HCT116 (cell line): ENCODE data around the gene PIGM. TPM values are rescaled to one million over a fixed set of nuclear protein-coding genes. Genes with fewer than 3 reads are reported as not detected.
A peak's percentile ranks its signal among the peaks of the same experiment; 100 is the strongest.

Source experiments
- ATAC-seq: fragments of 200-7000 bp; cut with Tn5 transposase; 2 replicates; pipeline ENCODE4 v1.9.1; 2020; ENCODE audit warnings: mild to moderate bottlenecking, moderate library complexity
- BruUV-seq: library from RNA; stranded (reverse); fragments of 400-500 nt; replicated peaks from 2 replicates; lab custom pipeline; 2021; lab: Mats Ljungman, UMichigan
- CTCF ChIA-PET: fragments of 300-600 bp; sonication (Branson Sonifier 250); formaldehyde crosslinking; loops from one replicate; lab custom pipeline; 2021; ENCODE audit warnings: antibody characterized with exemption; lab: Charles Lee
- POLR2A ChIA-PET: fragments of 300-600, 350-600 bp; sonication (Branson Sonifier 250); formaldehyde crosslinking; loops from one replicate; lab custom pipeline; 2021; ENCODE audit warnings: antibody characterized with exemption; lab: Charles Lee
- RAD21 ChIA-PET, 2 experiments: fragments of 300-600 bp; sonication (Branson Sonifier 250); formaldehyde crosslinking; loops; one replicate each; lab custom pipeline; 2023; ENCODE audit warnings: low total read pairs in 2 of 2; ENCODE audit not compliant: uncharacterized antibody in 2 of 2, unreplicated experiment in 2 of 2, low non-redundant PET in 1 of 2; lab: Charles Lee
- DNase-seq: peaks from one replicate; pipeline ENCODE4 v3.0.0-alpha.2; 2010; ENCODE audit warnings: low read depth, low spot score
- H2AFZ ChIP-seq: fragments of 200-600 bp; shearing (Covaris generic), sonication (generic); 2 replicates; pipeline ENCODE4 v1.6.1; 2017; ENCODE audit warnings: low read depth, mixed run types, mixed read lengths, antibody characterized with exemption, low read length; ENCODE audit not compliant: poor library complexity, severe bottlenecking
- H3K27ac ChIP-seq: 2 replicates; pipeline ENCODE4 v1.5.1; 2012; ENCODE audit warnings: low read depth, low read length
- H3K27me3 ChIP-seq: fragments of 200-600 bp; sonication (generic); 2 replicates; pipeline ENCODE4 v1.6.1; 2016; ENCODE audit warnings: mixed run types, low read length, mixed read lengths; ENCODE audit not compliant: insufficient read depth
- H3K36me3 ChIP-seq, 2 experiments: fragments of 200-500 bp in 1 of 2; fragments of 200-600 bp in 1 of 2; sonication (Bioruptor generic) in 1 of 2; sonication (generic) in 1 of 2; 2 replicates each; pipeline versions ENCODE4 v1.5.1 to v1.6.1; 2014 to 2016; ENCODE audit warnings: low read length in 2 of 2, inconsistent platforms in 1 of 2, mixed read lengths in 1 of 2, mixed run types in 1 of 2; ENCODE audit not compliant: insufficient read depth in 2 of 2, control insufficient read depth in 1 of 2
- H3K4me1 ChIP-seq, 2 experiments: fragments of 200-600 bp in 1 of 2; sonication (generic) in 1 of 2; 2 replicates each; pipeline versions ENCODE4 v1.5.1 to v1.6.1; 2012 to 2017; ENCODE audit warnings: low read length in 2 of 2, inconsistent platforms in 1 of 2, mild to moderate bottlenecking in 1 of 2, mixed read lengths in 1 of 2, mixed run types in 1 of 2, moderate library complexity in 1 of 2; ENCODE audit not compliant: insufficient read depth in 2 of 2, control insufficient read depth in 1 of 2
- H3K4me2 ChIP-seq: fragments of 200-600 bp; sonication (generic); 2 replicates; pipeline ENCODE4 v1.6.1; 2017; ENCODE audit warnings: mixed run types, low read length, mixed read lengths
- H3K4me3 ChIP-seq, 2 experiments: fragments of 200-600 bp in 1 of 2; sonication (generic) in 1 of 2; replicated peaks in 1 of 2; 2 replicates each; pipeline ENCODE4 v1.5.1; 2011 to 2016; ENCODE audit warnings: low read length in 2 of 2, control low read depth in 1 of 2, low read depth in 1 of 2, mild to moderate bottlenecking in 1 of 2, mixed read lengths in 1 of 2, mixed run types in 1 of 2
- H3K79me2 ChIP-seq: fragments of 200-600 bp; sonication (generic); 2 replicates; pipeline ENCODE4 v1.6.1; 2017; ENCODE audit warnings: mild to moderate bottlenecking, mixed run types, low read length, moderate library complexity, mixed read lengths; ENCODE audit not compliant: insufficient read depth
- H3K9ac ChIP-seq: fragments of 200-600 bp; sonication (generic); 2 replicates; pipeline ENCODE4 v1.6.1; 2016; ENCODE audit warnings: low read length, mixed read lengths
- H3K9me2 ChIP-seq: fragments of 200-600 bp; sonication (generic), shearing (Covaris generic); 2 replicates; pipeline ENCODE4 v1.6.1; 2017; ENCODE audit warnings: mixed run types, mild to moderate bottlenecking, moderate library complexity; ENCODE audit not compliant: insufficient read depth
- H3K9me3 ChIP-seq, 2 experiments: fragments of 200-500 bp in 1 of 2; fragments of 200-600 bp in 1 of 2; sonication (Bioruptor generic) in 1 of 2; sonication (generic) in 1 of 2; 2 replicates each; pipeline ENCODE4 v1.6.1; 2014 to 2017; ENCODE audit warnings: low read length in 2 of 2, mixed read lengths in 2 of 2, inconsistent platforms in 1 of 2, low read depth in 1 of 2, mild to moderate bottlenecking in 1 of 2, mixed run types in 1 of 2, moderate library complexity in 1 of 2; ENCODE audit not compliant: control insufficient read depth in 1 of 2, insufficient read depth in 1 of 2
- H4K20me1 ChIP-seq: fragments of 200-600 bp; sonication (generic), shearing (Covaris generic); 2 replicates; pipeline ENCODE4 v1.6.1; 2017; ENCODE audit warnings: mixed run types, mild to moderate bottlenecking, moderate library complexity; ENCODE audit not compliant: insufficient read depth
- ATF3 ChIP-seq: IDR thresholded peaks from 2 replicates; pipeline ENCODE4 v1.6.1; 2012
- CBX3 ChIP-seq: IDR thresholded peaks from 2 replicates; pipeline ENCODE4 v1.6.1; 2012; ENCODE audit warnings: low read depth
- CEBPB ChIP-seq: IDR thresholded peaks from 2 replicates; pipeline ENCODE4 v1.6.1; 2012; ENCODE audit warnings: low read depth
- CTCF ChIP-seq, 3 experiments: fragments of 200-600 bp in 1 of 3; sonication (generic) in 1 of 3; IDR thresholded peaks in 2 of 3; conservative IDR thresholded peaks in 1 of 3; 2 replicates each; pipeline ENCODE4 v1.5.1; 2012 to 2017; ENCODE audit warnings: low read depth in 2 of 3, low read length in 2 of 3, antibody characterized with exemption in 1 of 3, borderline replicate concordance in 1 of 3, control low read depth in 1 of 3, mild to moderate bottlenecking in 1 of 3, mixed read lengths in 1 of 3, mixed run types in 1 of 3, moderate library complexity in 1 of 3; ENCODE audit not compliant: insufficient read depth in 1 of 3
- EZH2phosphoT487 ChIP-seq: fragments of 200-600 bp; IDR thresholded peaks from 2 replicates; pipeline ENCODE4 v1.6.1; 2018; ENCODE audit warnings: antibody characterized with exemption, borderline replicate concordance
- RAD21 ChIP-seq: IDR thresholded peaks from 2 replicates; pipeline ENCODE4 v1.6.1; 2012; ENCODE audit warnings: low read depth, mild to moderate bottlenecking
- SRF ChIP-seq: IDR thresholded peaks from 2 replicates; pipeline ENCODE4 v1.6.1; 2012; ENCODE audit warnings: low read depth
- TCF7L2 ChIP-seq: IDR thresholded peaks from 2 replicates; pipeline ENCODE4 v1.7.0; 2011; ENCODE audit warnings: borderline replicate concordance, inconsistent platforms; ENCODE audit not compliant: insufficient read depth, insufficient read length; ENCODE audit errors: extremely low read depth
- ZFX ChIP-seq: fragments of 450-650 bp; IDR thresholded peaks from 2 replicates; pipeline ENCODE4 v1.6.1; 2017
- intact Hi-C: fragments of 100-400 bp; cut with micrococcal nuclease; formaldehyde crosslinking; loops from 2 replicates; pipeline ENCODE4 v1.10.0; 2022
- total RNA-seq: library from RNA; stranded (reverse); gene quantifications from one replicate; pipeline ENCODE4 v1.2.1, GENCODE V29; 2021; ENCODE audit not compliant: unreplicated experiment

Gene PIGM
- total RNA-seq, 1 experiment from 2014 or later: 4.1 TPM

- peak; percentile 94 for ATAC-seq
- Histone ChIP-seq H3K9ac (no peak overlapping the region), H3K27ac (no peak overlapping the region), H3K36me3 (no peaks in the 10 kb centered on the region), H3K9me3 (no peaks in the 10 kb centered on the region), H3K4me1 (no peaks in the 10 kb centered on the region), H3K4me2 (no peak overlapping the region), H3K4me3 (no peak overlapping the region), H2AFZ (peak overlapping the region; percentile 84), H3K27me3 (no peaks in the 10 kb centered on the region), H4K20me1 (no peaks in the 10 kb centered on the region), H3K9me2 (no peaks in the 10 kb centered on the region), H3K79me2 (no peaks in the 10 kb centered on the region)
- DNase-seq: peak; percentile 64
- ChIA-PET POLR2A (interaction anchor here (1.5 kb wide), 1 partner anchor 113 kb away, joined by 6 read pairs; no protein-coding TSS in a partner anchor), CTCF (interaction anchor here (1.0 to 6.5 kb wide), 37 partner anchors 8 to 874 kb away, joined by 3 to 249 read pairs (median 7); partner anchors contain the start of genes CFAP45, IGSF9 and PIGM), RAD21 (interaction anchor here (1.2 to 2.3 kb wide), 6 partner anchors 52 to 207 kb away, joined by 4 to 32 read pairs (median 5); partner anchors contain the start of genes IGSF9 (in 1 of the 2) and SLAMF9 (in 1 of the 2))
- BruUV-seq: no TSS peak
- intact Hi-C loops: loop anchor here (1.0 to 10.0 kb wide), 6 partner anchors 70 to 872 kb away; partner anchors contain the start of gene DUSP23
- TF ChIP-seq EZH2phosphoT487 (no peak), CBX3 (no peak), CTCF (IDR thresholded peaks at IDR 0.05 in 2 of 3, conservative IDR thresholded peaks at IDR 0.05 in 1 of 3; ENCODE audit: borderline replicate concordance in 1 of 3, insufficient read depth in 1 of 3, low read depth in 2 of 3, low read length in 2 of 3) (peak; percentile 94 to 98 (median 95)), CEBPB (no peak), RAD21 (peak; percentile 88), TCF7L2 (peak; percentile 86), ZFX (no peak), ATF3 (no peak), SRF (no peak)
Observed at GRCh38 chr1:160006312-160006940, 25.4 kb downstream of the PIGM start.
